ENCODE results near the gene ABHD11. TPM values are rescaled to one million over a fixed set of nuclear protein-coding genes. Genes with fewer than 3 reads are reported as not detected.

The ABHD11 gene
- total and polyA plus RNA-seq, 2 donors (not counting 1 experiment from before 2014, with no cell fraction given), result 23.2 to 26.2 TPM

DNA sequence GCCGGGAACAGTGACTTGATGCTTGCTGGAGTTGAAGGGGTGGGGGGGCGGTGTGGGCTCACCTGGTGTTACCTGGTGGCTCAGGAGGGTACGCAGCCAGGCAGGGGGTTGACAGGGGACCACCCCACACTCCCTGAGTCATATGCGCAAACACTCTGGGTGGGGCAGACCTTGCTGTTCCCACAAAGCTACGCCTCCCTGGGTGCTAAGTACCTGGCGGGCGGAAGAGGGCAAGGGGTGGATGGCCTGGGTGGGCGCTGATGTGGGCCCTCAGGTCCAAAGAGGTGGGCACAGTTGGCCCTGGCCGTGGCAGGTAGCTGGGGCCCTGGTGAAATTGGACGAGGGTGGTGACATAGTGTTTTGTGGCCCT lies 33.1 kb downstream of the ABHD11 start:
- H3K79me2 ChIP-seq (ENCODE audit: control insufficient read depth, insufficient read depth, low read length), result no peaks in the 10 kb centered on the region
- H3K4me1 ChIP-seq (ENCODE audit: control insufficient read depth in 2 of 2, insufficient read depth in 2 of 2, low read length in 2 of 2), result peaks cover 18 to 22% of the 10 kb centered on the region in 2 donors
- H3K9me3 Mint-ChIP-seq (ENCODE audit: insufficient read depth), result no peaks in the 10 kb centered on the region
- ChIA-PET POLR2A (interaction anchor here (0.6 to 1.4 kb wide), 2 partner anchors 9 to 124 kb away, joined by 4 to 6 read pairs; no protein-coding TSS in a partner anchor), CTCF (interaction anchor here (0.7 to 1.8 kb wide), 4 partner anchors 20 to 120 kb away, joined by 3 to 8 read pairs (median 4); no protein-coding TSS in a partner anchor)
- H3K9ac ChIP-seq (ENCODE audit: low read length), result no peak overlapping the region
- peaks cover 0 to 5% (median 0%) of the 10 kb centered on the region in 3 donors for H3K9me3 ChIP-seq (ENCODE audit: control extremely low read depth in 1 of 3, control insufficient read depth in 2 of 3, insufficient read depth in 1 of 3, low read length in 2 of 3)
- DNase-seq (no peak), ATAC-seq (ENCODE audit: low read depth) (no peak)
- intact Hi-C loops (cut with micrococcal nuclease), result no loop called here
- no peaks in the 10 kb centered on the region for H4K20me1 ChIP-seq (ENCODE audit: control insufficient read depth, insufficient read depth, low read length, poor library complexity, severe bottlenecking)
- H3K4me1 Mint-ChIP-seq, result peaks cover 25% of the 10 kb centered on the region
- no peak overlapping the region for H3K4me3 ChIP-seq (ENCODE audit: control extremely low read depth in 1 of 5, extremely low read depth in 1 of 5, insufficient read depth in 1 of 5, low read depth in 2 of 5, low read length in 4 of 5)
- no peaks in the 10 kb centered on the region for H3K36me3 ChIP-seq (replicated peaks in 1 of 2; ENCODE audit: control extremely low read depth in 1 of 2, control insufficient read depth in 1 of 2, extremely low read depth in 1 of 2, insufficient read depth in 2 of 2, low read length in 1 of 2)
- H3K27me3 ChIP-seq (replicated peaks in 1 of 4; ENCODE audit: control extremely low read depth in 1 of 4, control insufficient read depth in 3 of 4, insufficient read depth in 4 of 4, low read length in 3 of 4), result peaks cover 0 to 10% (median 0%) of the 10 kb centered on the region in 4 experiments
- H3K4me2 ChIP-seq (replicated peaks; ENCODE audit: low read depth, low read length, poor library complexity, severe bottlenecking), result no peak overlapping the region
- H3K27ac Mint-ChIP-seq, result no peak overlapping the region
- peaks cover 7% of the 10 kb centered on the region for H3K27me3 Mint-ChIP-seq
- no peak for TF ChIP-seq EZH2 (IDR thresholded peaks at IDR 0.05; ENCODE audit: borderline replicate concordance, insufficient read depth, low read depth, low read length, poor library complexity, severe bottlenecking)
- no peak overlapping the region for H2AFZ ChIP-seq (ENCODE audit: insufficient read depth, low read depth, low read length, poor library complexity, severe bottlenecking)
- 85% methylated on average over 8 of the region's 10 CpGs for WGBS (ENCODE audit: insufficient coverage)
- H3K27ac ChIP-seq (ENCODE audit: low read length in 2 of 2), result no peak overlapping the region
- no peak overlapping the region for H3K4me3 Mint-ChIP-seq

DNA sequence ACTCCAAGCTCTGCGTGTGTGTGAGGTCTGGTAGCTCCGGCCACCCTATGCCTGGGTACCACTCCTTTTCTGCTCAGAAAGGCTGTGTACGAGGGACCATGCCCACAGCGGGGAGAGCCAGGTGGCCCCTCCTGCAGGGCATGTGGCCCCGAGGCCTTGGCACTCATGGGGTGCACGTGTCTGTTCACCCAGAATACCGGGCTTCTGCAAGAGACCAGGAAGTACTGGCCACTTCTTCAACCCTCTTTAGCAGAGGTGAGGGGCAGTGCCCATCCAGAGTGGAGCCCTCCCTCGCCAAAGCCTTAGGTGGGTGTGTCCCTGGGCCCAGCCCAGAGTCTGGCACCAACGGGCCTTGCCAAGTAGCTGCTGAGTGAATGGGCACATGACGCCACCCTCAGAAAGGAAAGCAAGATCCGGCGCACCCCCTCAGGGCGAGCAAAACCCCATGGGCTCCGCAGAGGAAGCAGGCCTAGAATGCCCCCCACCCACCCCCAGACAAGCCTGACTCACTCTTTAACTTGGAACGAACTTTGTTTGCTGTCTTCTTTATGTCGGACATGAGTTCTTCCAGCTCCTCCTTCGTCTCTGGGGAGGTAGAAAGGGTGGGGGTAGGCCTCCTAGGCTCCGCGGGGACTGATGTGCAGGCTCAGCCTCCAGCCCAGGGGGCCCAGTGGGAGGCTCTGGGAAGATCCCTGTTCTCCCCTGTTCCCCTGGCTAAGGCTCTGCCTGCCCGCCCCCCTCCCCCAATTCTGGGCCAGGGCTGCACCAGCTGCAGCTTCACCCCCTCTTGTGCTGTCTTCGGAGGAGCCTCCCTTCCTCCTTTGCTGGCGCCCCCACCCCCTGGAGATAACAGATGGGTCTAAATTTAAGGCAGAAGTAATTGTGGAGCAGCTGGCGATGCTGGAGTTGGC lies 33.7 kb downstream of the ABHD11 start:
- Histone ChIP-seq H3K27ac (ENCODE audit: low read length in 2 of 2) (no peak overlapping the region), H3K27me3 (replicated peaks in 1 of 4; ENCODE audit: control extremely low read depth in 1 of 4, control insufficient read depth in 3 of 4, insufficient read depth in 4 of 4, low read length in 3 of 4) (peaks cover 0 to 10% (median 0%) of the 10 kb centered on the region in 4 experiments), H2AFZ (ENCODE audit: insufficient read depth, low read depth, low read length, poor library complexity, severe bottlenecking) (peak overlapping the region; percentile 56), H3K4me3 (ENCODE audit: control extremely low read depth in 1 of 5, extremely low read depth in 1 of 5, insufficient read depth in 1 of 5, low read depth in 2 of 5, low read length in 4 of 5) (no peak overlapping the region), H3K4me2 (replicated peaks; ENCODE audit: low read depth, low read length, poor library complexity, severe bottlenecking) (no peak overlapping the region), H4K20me1 (ENCODE audit: control insufficient read depth, insufficient read depth, low read length, poor library complexity, severe bottlenecking) (no peaks in the 10 kb centered on the region), H3K36me3 (replicated peaks in 1 of 2; ENCODE audit: control extremely low read depth in 1 of 2, control insufficient read depth in 1 of 2, extremely low read depth in 1 of 2, insufficient read depth in 2 of 2, low read length in 1 of 2) (no peaks in the 10 kb centered on the region), H3K4me1 (ENCODE audit: control insufficient read depth in 2 of 2, insufficient read depth in 2 of 2, low read length in 2 of 2) (peaks cover 18 to 22% of the 10 kb centered on the region in 2 donors), H3K79me2 (ENCODE audit: control insufficient read depth, insufficient read depth, low read length) (no peaks in the 10 kb centered on the region), H3K9ac (ENCODE audit: low read length) (peak overlapping the region; percentile 48), H3K9me3 (ENCODE audit: control extremely low read depth in 1 of 3, control insufficient read depth in 2 of 3, insufficient read depth in 1 of 3, low read length in 2 of 3) (peaks cover 0 to 5% (median 0%) of the 10 kb centered on the region in 3 donors)
- intact Hi-C loops (cut with micrococcal nuclease), result no loop called here
- TF ChIP-seq, protein P1, sequence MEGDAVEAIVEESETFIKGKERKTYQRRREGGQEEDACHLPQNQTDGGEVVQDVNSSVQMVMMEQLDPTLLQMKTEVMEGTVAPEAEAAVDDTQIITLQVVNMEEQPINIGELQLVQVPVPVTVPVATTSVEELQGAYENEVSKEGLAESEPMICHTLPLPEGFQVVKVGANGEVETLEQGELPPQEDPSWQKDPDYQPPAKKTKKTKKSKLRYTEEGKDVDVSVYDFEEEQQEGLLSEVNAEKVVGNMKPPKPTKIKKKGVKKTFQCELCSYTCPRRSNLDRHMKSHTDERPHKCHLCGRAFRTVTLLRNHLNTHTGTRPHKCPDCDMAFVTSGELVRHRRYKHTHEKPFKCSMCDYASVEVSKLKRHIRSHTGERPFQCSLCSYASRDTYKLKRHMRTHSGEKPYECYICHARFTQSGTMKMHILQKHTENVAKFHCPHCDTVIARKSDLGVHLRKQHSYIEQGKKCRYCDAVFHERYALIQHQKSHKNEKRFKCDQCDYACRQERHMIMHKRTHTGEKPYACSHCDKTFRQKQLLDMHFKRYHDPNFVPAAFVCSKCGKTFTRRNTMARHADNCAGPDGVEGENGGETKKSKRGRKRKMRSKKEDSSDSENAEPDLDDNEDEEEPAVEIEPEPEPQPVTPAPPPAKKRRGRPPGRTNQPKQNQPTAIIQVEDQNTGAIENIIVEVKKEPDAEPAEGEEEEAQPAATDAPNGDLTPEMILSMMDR (IDR thresholded peaks at IDR 0.05), result no peak
- TF ChIP-seq EZH2 (IDR thresholded peaks at IDR 0.05; ENCODE audit: borderline replicate concordance, insufficient read depth, low read depth, low read length, poor library complexity, severe bottlenecking), result no peak
- 74% methylated on average over 13 of the region's 23 CpGs for WGBS (ENCODE audit: insufficient coverage)
- Mint-ChIP-seq H3K27me3 (peaks cover 7% of the 10 kb centered on the region), H3K4me1 (peaks cover 25% of the 10 kb centered on the region), H3K9me3 (ENCODE audit: insufficient read depth) (no peaks in the 10 kb centered on the region), H3K4me3 (peak overlapping the region; percentile 63), H3K27ac (no peak overlapping the region)
- DNase-seq (no peak), ATAC-seq (ENCODE audit: low read depth) (no peak)
- CTCF ChIA-PET, result interaction anchor here (0.7 to 1.8 kb wide), 4 partner anchors 21 to 120 kb away, joined by 3 to 8 read pairs (median 4); no protein-coding TSS in a partner anchor
- POLR2A ChIA-PET, result interaction anchor here (0.6 to 1.4 kb wide), 3 partner anchors 10 to 124 kb away, joined by 3 to 6 read pairs (median 4); partner anchors contain the start of gene VPS37D
